HUES6 (cell line): ENCODE measurements around the gene MRPL23.

Source experiments
- H3K27ac ChIP-seq: 2 replicates; pipeline ENCODE4 v1.7.0; 2013; ENCODE audit warnings: low read depth, mild to moderate bottlenecking, low read length, inconsistent platforms
- H3K27me3 ChIP-seq: 2 replicates; pipeline ENCODE4 v1.6.1; 2013; ENCODE audit warnings: low read length; ENCODE audit not compliant: control insufficient read depth, insufficient read depth
- H3K36me3 ChIP-seq: 2 replicates; pipeline ENCODE4 v1.6.1; 2013; ENCODE audit warnings: low read length; ENCODE audit not compliant: control insufficient read depth, insufficient read depth
- H3K4me1 ChIP-seq: 2 replicates; pipeline ENCODE4 v1.6.1; 2013; ENCODE audit warnings: low read length; ENCODE audit not compliant: control insufficient read depth, insufficient read depth
- H3K4me3 ChIP-seq: 2 replicates; pipeline ENCODE4 v1.5.1; 2013; ENCODE audit warnings: low read depth, low read length
- H3K9ac ChIP-seq: one replicate; pipeline ENCODE4 v1.6.1; 2013; ENCODE audit warnings: mild to moderate bottlenecking, low read length
- H3K9me3 ChIP-seq: 2 replicates; pipeline ENCODE4 v1.6.1; 2013; ENCODE audit warnings: low read depth, low read length; ENCODE audit not compliant: control insufficient read depth, insufficient read depth

Gene MRPL23

DNA sequence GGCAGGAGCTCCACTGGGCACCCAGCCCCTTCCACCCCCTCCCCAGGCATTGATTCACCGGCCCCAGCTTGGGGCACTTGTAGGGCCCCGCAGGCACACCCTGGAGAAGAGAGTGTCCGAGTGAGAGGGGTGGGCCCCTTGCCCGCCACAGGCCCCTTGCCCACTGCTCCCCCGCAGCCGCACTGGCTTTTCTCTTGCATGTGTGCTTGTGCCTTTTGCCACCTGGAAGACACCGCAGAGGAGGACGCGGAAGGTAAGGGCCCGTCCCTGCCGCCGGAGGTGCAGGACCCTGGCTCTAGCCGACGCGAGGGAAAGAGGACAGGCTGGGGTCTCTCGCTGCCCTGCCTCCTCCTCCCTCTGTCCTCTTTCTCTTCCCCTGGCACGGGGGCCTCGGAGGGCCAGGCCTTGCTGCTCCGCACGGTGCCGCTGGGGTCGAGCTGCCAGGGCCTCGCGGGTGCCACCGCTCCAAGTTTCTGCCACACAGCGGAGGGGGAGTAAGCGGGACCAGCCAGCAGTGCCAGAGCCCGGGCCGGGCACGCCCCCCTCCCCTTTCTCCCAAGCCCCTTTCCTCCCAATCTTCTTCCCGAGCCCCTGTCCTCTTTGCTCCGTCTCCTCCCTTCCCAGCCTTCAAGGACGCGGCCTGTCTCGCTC is 18.1 kb upstream of the MRPL23 start:
- no peak overlapping the region for H3K9ac ChIP-seq
- H3K4me3 ChIP-seq: no peak overlapping the region
- H3K27me3 ChIP-seq: no peaks in the 10 kb centered on the region
- no peaks in the 10 kb centered on the region for H3K9me3 ChIP-seq
- H3K4me1 ChIP-seq: peaks cover 5% of the 10 kb centered on the region; the same call in 1 of the 2 replicates
- H3K36me3 ChIP-seq: no peaks in the 10 kb centered on the region
- H3K27ac ChIP-seq: no peak overlapping the region

- Histone ChIP-seq H3K9me3 (no peaks in the 10 kb centered on the region), H3K27ac (no peak overlapping the region), H3K4me3 (no peak overlapping the region), H3K4me1 (peaks cover 5% of the 10 kb centered on the region; the same call in 1 of the 2 replicates), H3K9ac (no peak overlapping the region), H3K36me3 (no peaks in the 10 kb centered on the region), H3K27me3 (no peaks in the 10 kb centered on the region; the same call in 1 of the 2 replicates)
Observed at GRCh38 chr11:1929621-1930461, 17.3 kb upstream of the MRPL23 start.

DNA sequence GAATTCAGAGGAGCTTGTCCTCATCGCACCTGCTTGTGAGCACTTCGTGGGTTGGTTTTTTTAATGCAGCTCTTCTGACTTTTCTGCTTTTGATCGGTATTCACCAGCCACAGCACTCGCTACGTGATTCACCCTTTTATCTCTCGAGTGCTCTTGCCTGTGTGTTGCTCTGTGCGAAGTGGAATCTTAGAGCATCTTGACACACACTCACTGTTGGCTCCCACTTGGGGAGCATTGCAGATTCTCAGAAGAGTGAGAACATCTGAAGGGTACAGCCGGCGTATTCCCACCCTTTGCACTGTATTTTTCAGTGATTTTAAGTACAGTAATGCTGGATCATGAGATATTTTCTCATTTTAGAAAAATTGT is 16.7 kb upstream of the MRPL23 start:
- Histone ChIP-seq H3K4me1 (peaks cover 5% of the 10 kb centered on the region; the same call in 1 of the 2 replicates), H3K9ac (no peak overlapping the region), H3K27me3 (no peaks in the 10 kb centered on the region; the same call in 1 of the 2 replicates), H3K27ac (no peak overlapping the region), H3K36me3 (no peaks in the 10 kb centered on the region), H3K9me3 (no peaks in the 10 kb centered on the region), H3K4me3 (no peak overlapping the region)

DNA sequence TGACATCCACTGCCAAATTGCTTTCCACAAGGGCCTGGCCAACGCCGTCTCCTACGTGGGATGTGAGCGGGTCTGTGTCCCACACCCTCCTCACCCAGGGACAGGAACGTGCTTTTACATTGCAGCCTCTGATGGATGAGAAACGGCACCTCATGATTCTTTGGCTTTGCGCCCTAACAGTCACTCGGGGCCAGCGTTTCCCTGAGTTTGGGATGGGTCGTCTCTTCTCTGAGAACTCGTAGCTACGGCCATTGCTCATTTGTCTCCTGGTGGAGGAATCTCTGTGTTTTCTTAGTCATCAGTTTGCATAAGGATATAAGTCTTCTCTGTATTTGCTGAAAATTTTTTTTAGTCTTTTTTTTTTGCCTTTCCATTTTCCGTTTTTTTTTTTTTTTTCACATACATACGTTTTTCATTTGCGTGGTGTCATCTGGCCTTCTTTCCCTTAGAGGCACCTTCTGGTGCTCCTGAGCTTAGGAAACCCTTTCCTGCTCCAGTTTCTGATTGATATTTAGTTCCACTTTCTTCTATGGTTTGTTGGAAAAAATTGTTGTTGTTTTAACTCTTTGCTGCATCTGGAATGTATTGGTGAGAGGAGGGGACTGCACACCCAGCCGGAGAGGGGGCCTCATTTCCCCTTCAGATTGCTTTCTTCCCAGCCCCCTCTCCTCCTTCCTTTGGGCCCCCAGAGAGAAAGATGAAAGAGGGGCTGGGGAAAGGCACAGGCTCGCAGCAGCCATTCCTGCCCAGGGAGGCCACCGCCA is 15.6 kb upstream of the MRPL23 start:
- H3K27me3 ChIP-seq: no peaks in the 10 kb centered on the region; the same call in 1 of the 2 replicates
- H3K4me1 ChIP-seq: peaks cover 5% of the 10 kb centered on the region; the same call in 1 of the 2 replicates
- H3K36me3 ChIP-seq: no peaks in the 10 kb centered on the region
- no peak overlapping the region for H3K9ac ChIP-seq
- no peak overlapping the region for H3K27ac ChIP-seq
- H3K9me3 ChIP-seq: no peaks in the 10 kb centered on the region
- no peak overlapping the region for H3K4me3 ChIP-seq

DNA sequence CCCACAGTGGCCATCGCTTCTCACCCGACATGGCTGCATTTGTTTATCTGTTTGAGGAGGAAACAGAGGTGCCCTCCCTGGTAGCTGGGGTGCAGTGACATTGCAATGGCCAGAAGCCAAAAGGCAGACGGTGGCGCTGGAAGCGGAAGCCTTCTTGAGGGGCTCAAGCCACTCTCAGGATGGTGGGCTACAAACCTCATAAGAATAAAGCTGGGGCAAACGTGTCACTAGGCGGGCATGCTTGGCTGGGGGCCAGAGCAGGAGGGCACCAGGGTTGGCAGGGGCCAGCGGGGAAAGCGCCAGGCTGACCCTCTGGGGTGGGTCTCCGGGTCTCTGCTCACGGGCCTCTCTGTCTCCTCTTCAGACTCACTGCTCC is 15.0 kb upstream of the MRPL23 start:
- Histone ChIP-seq H3K27ac (no peak overlapping the region), H3K4me1 (peaks cover 4% of the 10 kb centered on the region; the same call in 1 of the 2 replicates), H3K9ac (no peak overlapping the region), H3K36me3 (no peaks in the 10 kb centered on the region), H3K27me3 (no peaks in the 10 kb centered on the region; the same call in 1 of the 2 replicates), H3K9me3 (no peaks in the 10 kb centered on the region), H3K4me3 (no peak overlapping the region)

DNA sequence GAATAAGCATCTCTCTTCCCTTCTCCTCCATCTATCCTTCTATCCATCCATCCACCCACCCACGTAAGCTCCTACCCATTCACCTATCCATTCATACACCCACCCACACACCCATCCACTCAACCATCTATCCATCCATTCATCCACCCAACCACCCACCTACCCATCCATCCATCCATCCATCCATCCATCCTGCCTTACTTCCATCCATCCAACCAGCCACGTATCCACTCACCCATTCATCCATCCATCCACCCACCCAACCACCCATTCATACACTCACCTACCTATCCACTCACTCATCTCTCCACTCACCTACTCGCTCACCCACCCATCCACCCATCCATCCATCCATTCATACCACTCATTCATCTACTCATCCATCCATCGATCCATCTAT is 14.5 kb upstream of the MRPL23 start:
- H3K4me1 ChIP-seq: no peaks in the 10 kb centered on the region
- H3K9me3 ChIP-seq: no peaks in the 10 kb centered on the region
- no peak overlapping the region for H3K4me3 ChIP-seq
- no peak overlapping the region for H3K9ac ChIP-seq
- H3K27ac ChIP-seq: no peak overlapping the region
- H3K36me3 ChIP-seq: no peaks in the 10 kb centered on the region
- H3K27me3 ChIP-seq: no peaks in the 10 kb centered on the region; the same call in 1 of the 2 replicates

- no peak overlapping the region for H3K4me3 ChIP-seq
- H3K9ac ChIP-seq: no peak overlapping the region
- H3K9me3 ChIP-seq: no peaks in the 10 kb centered on the region
- H3K36me3 ChIP-seq: no peaks in the 10 kb centered on the region
- no peaks in the 10 kb centered on the region; the same call in 1 of the 2 replicates for H3K27me3 ChIP-seq
- no peaks in the 10 kb centered on the region for H3K4me1 ChIP-seq
- H3K27ac ChIP-seq: no peak overlapping the region
Observed at GRCh38 chr11:1933416-1934334, 13.5 kb upstream of the MRPL23 start.

GRCh38 chr11:1934335-1935155 is 12.6 kb upstream of the MRPL23 start:
- Histone ChIP-seq H3K9ac (no peak overlapping the region), H3K36me3 (no peaks in the 10 kb centered on the region), H3K27me3 (no peaks in the 10 kb centered on the region; the same call in 1 of the 2 replicates), H3K27ac (no peak overlapping the region), H3K4me1 (no peaks in the 10 kb centered on the region), H3K9me3 (no peaks in the 10 kb centered on the region), H3K4me3 (no peak overlapping the region)

DNA sequence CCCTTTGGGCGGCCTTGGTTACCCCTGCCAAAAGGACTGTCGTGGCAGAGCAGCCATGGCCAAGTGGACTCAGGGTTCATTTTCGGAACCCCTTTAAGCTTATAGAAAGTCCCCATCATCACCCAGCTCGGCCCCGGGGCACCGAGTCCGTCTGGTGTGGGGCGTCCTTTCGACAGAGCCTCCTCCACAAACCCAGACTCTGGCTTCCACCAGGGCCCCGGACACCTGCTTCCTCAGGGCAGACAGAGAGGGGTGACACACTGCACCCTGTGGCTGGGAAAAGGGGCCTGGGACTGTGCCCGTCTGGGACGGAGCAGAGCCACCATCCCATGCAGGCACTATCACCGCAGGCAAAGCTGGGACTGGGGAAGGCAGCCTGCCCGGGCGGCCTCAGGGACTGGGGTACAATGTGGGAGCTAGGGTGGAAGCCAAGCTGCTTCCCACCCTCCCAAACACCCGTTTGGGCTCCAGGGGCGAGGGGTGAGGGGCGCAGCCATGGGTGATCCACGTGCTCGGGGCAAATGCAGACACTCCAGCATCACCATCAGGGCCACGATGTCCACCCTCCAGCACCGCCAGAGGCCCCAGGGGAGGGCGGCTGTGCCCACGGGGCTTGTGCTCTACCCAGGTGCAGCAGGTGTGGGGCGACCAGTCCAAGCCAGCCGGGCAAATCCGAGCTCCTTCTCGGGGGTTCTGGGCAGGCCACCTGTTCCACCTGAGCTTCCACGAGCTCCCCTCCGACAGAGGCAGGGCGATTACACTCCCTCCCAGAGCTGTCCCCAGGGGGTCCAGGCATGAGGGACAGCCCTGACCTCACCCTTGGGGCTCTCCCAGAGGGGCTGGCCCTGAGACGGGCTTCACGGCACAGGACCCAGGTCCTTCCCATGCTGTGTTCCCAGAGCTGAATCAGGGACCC is 11.7 kb upstream of the MRPL23 start:
- H3K9ac ChIP-seq: no peak overlapping the region
- no peaks in the 10 kb centered on the region for H3K9me3 ChIP-seq
- no peaks in the 10 kb centered on the region for H3K36me3 ChIP-seq
- H3K4me3 ChIP-seq: no peak overlapping the region
- no peak overlapping the region for H3K27ac ChIP-seq
- no peaks in the 10 kb centered on the region for H3K4me1 ChIP-seq
- H3K27me3 ChIP-seq: no peaks in the 10 kb centered on the region; the same call in 1 of the 2 replicates
